ENCODE results near the gene PUS1.

The PUS1 gene

GRCh38 chr12:131982041-131982440 lies 53.0 kb downstream of the PUS1 start (continued):
- TF ChIP-seq ZNF747 (tag by site-specific recombination; IDR thresholded peaks at IDR 0.05) (no peak), ZIC2 (tag by site-specific recombination; IDR thresholded peaks at IDR 0.05) (no peak), ZNF155 (tag by site-specific recombination; IDR thresholded peaks at IDR 0.05) (no peak), WT1 (tag by site-specific recombination; IDR thresholded peaks at IDR 0.05) (no peak), ZNF24 (tag by site-specific recombination; IDR thresholded peaks at IDR 0.05) (no peak), ZNF660 (tag by site-specific recombination; IDR thresholded peaks at IDR 0.05) (no peak), ZNF639 (tag by site-specific recombination; IDR thresholded peaks at IDR 0.05) (no peak), ZNF792 (tag by site-specific recombination; IDR thresholded peaks at IDR 0.05) (no peak), ZEB2 (tag by site-specific recombination; IDR thresholded peaks at IDR 0.05) (no peak), EGR2 (tag by site-specific recombination; IDR thresholded peaks at IDR 0.05; ENCODE audit: low read depth) (no peak), ZNF561 (tag by site-specific recombination; IDR thresholded peaks at IDR 0.05; ENCODE audit: borderline replicate concordance) (no peak)

- H3K4me3 ChIP-seq (ENCODE audit: low read depth, low read length): no peak overlapping the region
- H3K9me3 ChIP-seq (ENCODE audit: control insufficient read depth, insufficient read depth, low read depth, low read length): no peaks in the 10 kb centered on the region
- POLR2A ChIA-PET: no interaction called here
- H3K36me3 ChIP-seq (ENCODE audit: control insufficient read depth in 2 of 2, insufficient read depth in 1 of 2, low read length in 2 of 2): peaks cover 26 to 65% of the 10 kb centered on the region in 2 experiments
- CTCF ChIA-PET: no interaction called here
- no peaks in the 10 kb centered on the region for H3K4me1 ChIP-seq (ENCODE audit: control insufficient read depth, insufficient read depth, low read length)
- H3K27ac ChIP-seq (ENCODE audit: extremely low read depth, low read depth, low read length): no peak overlapping the region
- TF ChIP-seq ZNF280D (tag by site-specific recombination; IDR thresholded peaks at IDR 0.05) (no peak), ZNF664 (tag by site-specific recombination; IDR thresholded peaks at IDR 0.05) (no peak), ZBTB8A (tag by site-specific recombination; IDR thresholded peaks at IDR 0.05) (no peak), ZNF513 (tag by site-specific recombination; IDR thresholded peaks at IDR 0.05) (no peak), ZNF747 (tag by site-specific recombination; IDR thresholded peaks at IDR 0.05) (no peak), SALL2 (tag by site-specific recombination; IDR thresholded peaks at IDR 0.05; ENCODE audit: borderline replicate concordance) (no peak), ZNF335 (tag by site-specific recombination; conservative IDR thresholded peaks at IDR 0.05) (no peak), TCF7L2 (IDR thresholded peaks at IDR 0.05; ENCODE audit: borderline replicate concordance, low read depth, low read length) (no peak), ZFP41 (tag by site-specific recombination; IDR thresholded peaks at IDR 0.05; ENCODE audit: borderline replicate concordance) (no peak), HOXC10 (CRISPR knock-in tag; IDR thresholded peaks at IDR 0.05) (no peak), ZSCAN4 (tag by site-specific recombination; IDR thresholded peaks at IDR 0.05) (no peak), ZXDB (tag by site-specific recombination; IDR thresholded peaks at IDR 0.05) (no peak), TSHZ1 (tag by site-specific recombination; IDR thresholded peaks at IDR 0.05; ENCODE audit: borderline replicate concordance) (no peak), ZNF692 (tag by site-specific recombination; IDR thresholded peaks at IDR 0.05) (no peak), ZNF184 (tag by site-specific recombination; IDR thresholded peaks at IDR 0.05) (no peak), ZNF175 (tag by site-specific recombination; IDR thresholded peaks at IDR 0.05) (no peak), SETDB1 (IDR thresholded peaks at IDR 0.05; ENCODE audit: insufficient read length, low read length) (no peak)
Measured at GRCh38 chr12:131983026-131983425, 54.0 kb downstream of the PUS1 start.

All from HEK293 (cell line).